GM19025 (cell line): ENCODE results near the gene SMTNL2.
"Not testable (repeated sequence)": the region's sequence is repeated elsewhere in the genome, so short reads cannot be mapped to it uniquely, and the experiment has no call there.

Experiments
- ATAC-seq: cut with Tn5 transposase; IDR thresholded peaks from one replicate; pipeline ENCODE4 v1.9.1; 2021; ENCODE audit warnings: mild to moderate bottlenecking, low read depth, moderate library complexity; ENCODE audit not compliant: unreplicated experiment

Gene SMTNL2

DNA sequence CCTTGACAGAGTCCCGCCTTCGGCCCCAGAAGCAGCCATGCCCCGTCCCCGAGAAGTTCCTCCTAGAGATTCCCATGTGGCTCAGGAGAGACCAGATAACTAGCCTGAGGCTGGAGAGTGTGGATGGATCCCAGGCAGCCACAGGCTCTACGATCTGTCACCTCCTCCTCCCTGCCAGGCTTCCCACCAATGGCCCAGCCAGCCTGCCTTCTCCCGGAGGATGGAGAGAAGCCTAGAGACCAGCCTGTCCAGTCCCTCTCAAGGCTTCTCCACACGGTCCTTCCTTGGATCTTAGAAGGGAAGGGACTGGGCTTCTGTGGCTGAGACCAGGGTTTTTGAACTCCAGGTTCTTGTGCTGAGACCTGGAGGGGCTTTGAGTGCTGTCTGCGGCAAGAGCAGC is 1.6 kb upstream of the SMTNL2 start:
- ATAC-seq = no peak

DNA sequence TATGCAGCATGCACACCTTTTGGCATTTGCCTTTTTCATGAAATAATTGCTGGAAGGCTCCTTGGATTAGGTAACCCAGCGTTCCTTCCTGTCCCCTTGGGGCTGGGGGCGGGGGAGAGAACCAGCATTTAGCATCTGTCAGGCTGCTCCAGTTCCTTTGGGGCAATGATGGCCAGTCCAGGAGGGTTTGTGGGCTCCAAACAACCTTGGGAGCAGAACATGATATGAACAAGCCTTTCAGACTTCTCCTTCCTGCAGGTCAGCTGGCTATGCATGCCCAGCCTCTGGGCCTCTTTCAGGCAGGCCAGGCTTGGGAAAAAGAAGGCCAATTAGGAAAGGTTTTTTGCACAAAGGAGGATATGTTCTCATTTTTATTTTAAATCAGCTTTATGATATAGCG is 1.1 kb upstream of the SMTNL2 start:
- ATAC-seq = no peak

DNA sequence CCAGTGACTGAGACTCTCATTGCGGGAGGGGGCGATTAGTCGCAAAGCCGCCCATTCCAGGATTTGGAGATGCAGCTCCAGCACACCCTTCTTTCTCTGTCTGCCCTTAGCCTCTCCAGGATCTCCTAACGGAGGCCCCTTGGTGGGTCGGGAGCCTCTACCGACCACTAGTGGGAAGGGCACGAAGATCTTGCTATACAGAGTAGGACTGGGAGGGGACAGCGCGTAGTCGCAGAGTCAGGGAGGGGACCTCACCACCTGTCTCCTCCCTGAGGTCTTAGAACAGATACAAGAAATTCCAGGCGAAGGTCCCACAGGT is 588 bp upstream of the SMTNL2 start:
- ATAC-seq = no peak

DNA sequence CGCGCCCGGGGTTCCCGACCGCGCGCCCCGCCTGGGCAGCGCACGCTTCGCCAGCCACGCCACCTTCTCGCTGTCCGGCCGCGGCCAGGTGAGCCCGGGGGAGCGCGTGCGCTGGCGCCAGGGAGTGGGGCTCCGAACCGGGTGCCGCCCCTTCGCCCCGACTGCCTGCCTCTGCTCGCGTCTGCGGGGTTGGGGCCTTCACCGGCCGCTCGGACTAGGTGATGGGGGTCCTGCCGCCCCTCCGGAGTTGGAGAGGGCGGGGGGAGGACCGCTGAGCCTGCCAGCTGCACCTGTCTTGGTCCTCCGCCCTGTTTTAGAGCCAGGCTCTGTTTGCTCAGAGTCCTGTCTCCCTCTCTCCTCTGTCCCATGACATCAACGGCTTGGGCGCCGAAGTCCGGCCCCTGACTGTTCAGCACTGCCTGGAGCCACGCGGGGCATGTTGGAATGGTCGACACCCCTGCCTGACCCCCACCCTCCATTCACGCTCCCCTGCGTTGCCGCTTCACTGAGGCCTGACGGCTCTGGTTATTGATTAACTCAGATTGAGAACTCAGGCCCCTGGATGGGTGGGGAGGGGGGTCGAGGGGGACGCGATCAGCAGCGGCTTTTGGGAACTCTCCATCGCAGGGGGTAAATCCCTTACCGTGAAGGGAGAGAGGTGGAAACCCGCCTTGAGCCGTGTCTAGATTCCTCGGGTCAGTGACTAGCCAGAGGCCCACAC is 748 bp downstream of the SMTNL2 start:
- ATAC-seq = no peak

DNA sequence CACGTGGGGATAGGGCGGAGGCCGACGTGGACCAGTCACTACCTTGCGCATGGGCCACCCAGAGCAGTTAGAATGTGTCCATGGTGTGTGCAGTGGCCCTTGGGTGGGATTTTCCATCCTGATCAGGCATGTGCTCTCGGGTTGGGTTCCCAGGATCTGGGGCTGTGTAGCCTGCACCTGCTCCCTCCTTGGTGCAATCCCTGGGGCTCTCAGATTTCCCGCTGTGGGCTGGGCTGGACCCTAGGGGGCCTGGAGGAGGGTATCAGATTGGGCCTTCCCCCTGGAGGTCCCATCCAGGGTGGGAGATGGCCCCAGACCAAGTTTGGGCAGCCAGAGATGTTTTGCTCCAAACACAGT is 1.3 kb downstream of the SMTNL2 start:
- no peak for ATAC-seq

DNA sequence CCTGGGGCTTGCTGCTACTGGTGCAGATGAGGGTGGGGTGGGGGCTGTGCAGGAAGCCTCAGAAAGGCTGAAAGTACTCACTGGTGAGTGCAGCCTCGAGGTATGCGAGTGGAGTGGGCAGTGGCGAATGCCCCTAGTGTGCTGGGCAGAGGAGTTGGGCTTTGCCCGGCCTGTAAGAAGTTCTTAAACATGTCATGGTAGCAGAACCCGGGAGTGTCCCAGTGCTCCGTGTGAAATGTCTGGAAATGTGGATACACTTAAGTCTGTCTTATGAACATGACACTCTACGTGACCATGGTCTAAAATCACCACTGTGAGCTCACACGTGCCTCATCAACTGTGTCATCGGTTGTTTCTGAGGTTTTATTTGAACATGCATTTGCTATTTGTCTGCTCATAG is 1.7 kb downstream of the SMTNL2 start:
- ATAC-seq = no peak

DNA sequence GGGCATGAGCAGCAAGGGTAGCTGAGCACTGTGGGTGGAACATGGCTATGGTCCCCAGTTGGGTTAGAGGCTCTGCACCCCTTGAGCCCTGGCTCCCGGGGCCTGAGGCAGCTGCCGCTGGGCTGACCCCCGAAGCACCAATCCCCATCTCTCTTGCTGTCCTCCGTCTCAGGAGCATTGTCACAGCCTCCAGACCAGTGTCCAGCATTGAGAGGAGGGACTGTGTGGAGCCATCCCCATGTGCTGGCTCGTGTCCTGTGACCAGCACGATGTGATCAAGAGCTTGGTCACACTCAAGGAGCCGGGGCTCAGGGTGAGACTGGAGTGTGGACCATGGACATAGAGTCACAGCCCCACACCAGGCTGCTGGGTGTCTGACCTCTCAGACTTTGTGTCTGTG is 2.9 kb downstream of the SMTNL2 start:
- ATAC-seq = no peak

DNA sequence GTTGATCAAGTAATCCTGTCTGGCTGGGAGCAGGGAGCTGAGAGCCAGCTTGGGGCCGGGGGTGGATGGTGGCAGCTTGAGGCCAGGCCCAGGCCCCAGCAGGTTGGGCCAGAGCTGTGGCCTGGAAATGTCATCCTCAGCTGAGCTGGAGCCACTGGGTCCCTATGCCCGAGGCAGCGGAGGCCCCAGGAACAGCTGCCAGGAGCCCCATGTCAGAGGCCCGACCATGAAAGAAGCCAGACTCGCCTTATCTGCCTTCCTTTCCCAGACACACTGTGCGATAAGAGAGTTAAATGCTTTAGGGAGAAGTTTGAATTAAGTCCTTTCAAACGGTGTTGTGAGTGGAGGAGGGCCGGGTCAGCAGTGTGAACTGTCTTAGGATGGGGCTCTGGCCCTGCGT is 3.5 kb downstream of the SMTNL2 start:
- ATAC-seq = no peak

DNA sequence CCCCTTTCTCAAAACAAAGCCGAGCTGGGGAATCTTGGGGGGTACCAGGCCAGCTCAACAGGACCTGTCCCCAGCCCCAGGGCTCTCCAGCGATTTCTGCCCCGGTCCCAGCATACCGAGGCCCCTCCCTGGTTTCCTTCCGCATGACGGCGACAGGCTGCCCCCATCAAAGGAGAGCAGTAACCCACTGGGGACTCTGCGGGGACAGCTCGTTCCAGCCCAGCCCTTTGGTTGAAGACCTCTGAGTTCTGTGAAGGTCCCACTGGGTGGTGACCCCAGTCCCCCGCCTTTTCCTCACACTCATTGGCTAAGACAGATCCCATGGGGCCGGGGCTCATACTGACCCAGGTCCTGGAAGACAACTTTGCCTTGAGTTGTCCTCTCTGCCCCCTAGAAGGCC is 4.1 kb downstream of the SMTNL2 start:
- ATAC-seq = no peak

DNA sequence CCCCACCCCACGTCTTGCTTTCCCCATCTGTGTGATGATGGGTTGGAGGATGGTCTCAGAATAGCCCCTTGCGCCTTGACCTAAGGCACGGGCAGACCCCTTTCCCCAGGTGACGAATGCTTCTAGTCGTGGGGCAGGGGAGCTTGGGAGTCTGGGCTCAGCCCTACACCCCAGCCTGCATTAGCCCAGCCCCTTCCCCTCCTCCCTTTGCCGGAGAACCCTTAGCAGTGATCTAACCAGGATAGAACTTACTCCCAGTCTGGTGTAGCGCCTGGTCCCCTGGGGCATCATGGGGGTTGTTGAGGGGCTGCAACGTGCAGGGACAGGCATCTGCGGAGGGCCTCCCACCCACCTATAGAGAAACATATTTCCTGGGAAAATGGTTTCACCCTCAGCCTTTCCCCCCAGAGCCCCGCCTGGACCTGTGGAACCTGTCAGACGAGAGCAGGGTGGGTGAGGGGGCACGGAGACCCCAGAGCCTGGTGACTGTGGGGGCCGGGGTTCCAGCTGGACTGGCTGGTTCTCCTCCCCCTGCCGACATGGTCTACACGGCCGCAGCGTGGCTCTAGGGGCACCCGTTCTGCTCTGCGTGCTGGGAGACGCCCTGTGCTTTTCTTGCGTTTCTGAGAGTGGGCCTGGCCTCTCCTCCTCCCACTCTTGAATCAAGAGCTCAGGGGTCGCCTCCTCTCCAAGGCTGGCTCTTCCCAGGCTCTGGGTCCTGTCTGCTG is 4.7 kb downstream of the SMTNL2 start:
- ATAC-seq = no peak

DNA sequence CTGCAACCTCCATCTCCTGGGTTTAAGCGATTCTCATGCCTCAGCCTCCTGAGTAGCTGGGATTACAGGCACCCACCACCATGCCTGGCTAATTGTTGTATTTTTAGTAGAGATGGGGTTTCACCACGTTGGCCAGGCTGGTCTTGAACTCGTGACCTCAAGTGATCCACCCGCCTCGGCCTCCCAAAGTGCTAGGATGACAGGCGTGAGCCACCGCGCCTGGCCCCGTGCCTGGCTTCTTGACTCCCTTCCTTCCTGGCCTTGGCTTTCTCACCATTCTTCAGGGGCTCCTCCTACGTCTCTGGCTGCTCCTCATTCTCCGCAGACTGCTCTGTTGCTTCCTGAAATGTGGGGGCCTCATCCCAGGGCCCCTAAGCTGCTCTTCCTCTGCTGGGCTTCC is 5.7 kb downstream of the SMTNL2 start:
- not testable (repeated sequence) for ATAC-seq

DNA sequence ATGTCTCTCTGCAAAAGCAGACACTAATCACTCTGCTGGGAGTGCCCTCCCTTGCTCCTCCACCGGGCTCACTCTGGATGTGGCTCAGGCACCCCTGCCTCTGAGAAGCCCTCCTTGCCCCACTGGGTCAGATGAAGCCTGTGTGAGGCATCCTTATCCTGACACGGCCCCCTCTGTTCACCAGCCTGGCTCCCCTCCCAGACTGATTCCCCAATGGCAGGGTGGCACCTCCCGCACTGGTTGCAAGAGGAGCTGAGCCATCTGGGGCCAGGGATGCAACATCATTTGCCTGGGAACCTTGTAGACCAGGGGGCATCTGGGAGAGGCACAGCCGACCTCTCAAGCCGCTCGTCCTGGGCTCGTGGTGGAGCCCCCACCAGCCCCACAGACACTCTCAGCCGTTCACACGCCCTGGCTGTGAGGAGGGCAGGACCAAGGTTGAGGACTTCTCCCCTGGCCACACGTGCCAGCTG is 6.7 kb downstream of the SMTNL2 start:
- no peak for ATAC-seq

DNA sequence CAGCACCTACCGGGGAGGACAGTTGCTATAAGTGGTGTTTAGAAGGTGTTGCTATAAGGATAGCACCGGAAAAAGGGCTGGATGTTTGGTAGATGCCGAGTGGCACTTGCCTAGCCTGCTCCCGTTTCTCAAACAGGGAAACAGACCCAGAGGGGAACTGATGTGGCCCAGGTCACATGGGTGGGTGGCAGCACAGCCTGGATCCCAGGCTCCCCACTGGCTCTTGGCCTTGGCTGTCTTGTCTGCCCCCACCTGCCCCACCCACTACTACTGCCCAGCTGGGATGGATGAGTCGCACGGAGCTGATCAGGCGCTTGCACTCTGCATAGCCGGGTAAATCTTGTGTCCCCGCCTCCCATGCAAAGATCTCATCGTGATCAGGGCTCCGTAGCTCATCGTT is 7.2 kb downstream of the SMTNL2 start:
- ATAC-seq = no peak

DNA sequence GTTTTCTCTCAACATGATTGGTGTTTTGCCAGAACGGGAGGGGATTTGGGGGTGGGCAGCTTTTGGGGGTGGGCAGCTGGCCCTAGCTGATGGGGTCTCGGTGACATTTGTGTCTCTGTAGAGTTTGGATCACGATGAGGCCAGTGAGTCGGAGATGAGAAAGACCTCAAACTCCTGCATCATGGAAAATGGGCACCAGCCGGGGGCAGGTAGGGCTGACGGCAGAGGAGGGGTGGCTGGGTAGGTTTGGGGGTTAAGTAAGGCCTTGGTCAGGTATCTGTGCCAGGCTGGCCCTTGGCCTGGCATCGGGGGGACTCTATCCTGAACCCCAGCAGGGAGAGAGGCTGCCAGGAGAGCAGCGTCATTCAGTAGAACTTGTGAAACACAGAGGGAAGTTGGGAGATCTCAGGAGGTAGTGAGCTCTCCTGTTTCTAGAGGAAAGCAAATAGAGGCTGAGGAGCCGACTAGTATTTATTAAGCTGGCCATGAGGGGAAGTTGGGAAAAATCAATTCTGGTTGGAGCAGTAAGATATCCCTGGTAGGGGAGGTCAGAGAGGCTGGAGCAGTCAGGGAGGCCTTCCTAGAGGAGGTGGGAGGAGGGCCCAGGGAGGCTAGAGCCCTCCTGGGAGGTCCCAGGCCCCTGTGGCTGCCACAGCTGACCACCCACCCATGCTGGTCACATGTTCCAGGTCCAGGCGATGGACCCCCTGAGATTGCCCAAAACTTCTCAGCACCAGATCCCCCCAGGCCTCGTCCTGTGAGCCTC is 8.1 kb downstream of the SMTNL2 start:
- no peak for ATAC-seq

DNA sequence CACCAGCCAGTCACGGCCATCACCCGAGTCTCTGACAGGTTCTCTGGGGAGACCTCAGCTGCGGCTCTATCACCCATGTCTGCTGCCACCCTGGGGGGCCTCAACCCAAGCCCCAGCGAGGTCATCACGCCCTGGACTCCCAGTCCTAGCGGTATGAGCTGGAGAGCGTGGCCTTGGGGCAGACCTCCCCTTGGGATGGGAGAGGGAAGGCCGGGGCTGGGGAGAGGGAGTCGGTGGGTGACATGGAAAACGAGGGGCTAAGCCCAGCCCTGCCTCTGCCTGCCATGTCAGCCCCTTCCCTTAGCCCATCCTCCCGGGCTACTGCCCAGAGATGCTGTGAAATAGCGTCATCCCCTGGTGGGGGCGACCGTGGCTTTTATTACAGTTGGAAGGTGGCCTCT is 8.7 kb downstream of the SMTNL2 start:
- no peak for ATAC-seq

DNA sequence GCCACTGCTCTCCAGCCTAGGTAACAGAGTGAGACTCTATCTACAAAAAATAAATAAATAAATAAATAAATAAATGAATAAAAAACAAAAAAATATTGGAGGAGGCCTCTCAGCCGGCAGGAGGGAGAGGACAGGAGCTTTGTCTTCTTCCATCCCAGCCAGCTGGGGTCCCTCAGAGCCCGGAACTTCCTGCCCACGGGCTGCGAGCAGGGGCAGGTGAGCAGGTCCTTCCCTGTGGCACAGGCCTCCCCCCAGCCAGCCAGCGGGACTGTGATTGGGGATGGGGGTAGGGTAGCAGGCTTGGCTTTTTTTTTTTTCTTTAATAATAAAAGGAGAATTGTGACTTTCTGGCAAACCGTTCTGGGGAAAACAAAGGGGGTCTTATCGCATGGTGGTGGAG is 10.1 kb downstream of the SMTNL2 start:
- ATAC-seq = no peak

DNA sequence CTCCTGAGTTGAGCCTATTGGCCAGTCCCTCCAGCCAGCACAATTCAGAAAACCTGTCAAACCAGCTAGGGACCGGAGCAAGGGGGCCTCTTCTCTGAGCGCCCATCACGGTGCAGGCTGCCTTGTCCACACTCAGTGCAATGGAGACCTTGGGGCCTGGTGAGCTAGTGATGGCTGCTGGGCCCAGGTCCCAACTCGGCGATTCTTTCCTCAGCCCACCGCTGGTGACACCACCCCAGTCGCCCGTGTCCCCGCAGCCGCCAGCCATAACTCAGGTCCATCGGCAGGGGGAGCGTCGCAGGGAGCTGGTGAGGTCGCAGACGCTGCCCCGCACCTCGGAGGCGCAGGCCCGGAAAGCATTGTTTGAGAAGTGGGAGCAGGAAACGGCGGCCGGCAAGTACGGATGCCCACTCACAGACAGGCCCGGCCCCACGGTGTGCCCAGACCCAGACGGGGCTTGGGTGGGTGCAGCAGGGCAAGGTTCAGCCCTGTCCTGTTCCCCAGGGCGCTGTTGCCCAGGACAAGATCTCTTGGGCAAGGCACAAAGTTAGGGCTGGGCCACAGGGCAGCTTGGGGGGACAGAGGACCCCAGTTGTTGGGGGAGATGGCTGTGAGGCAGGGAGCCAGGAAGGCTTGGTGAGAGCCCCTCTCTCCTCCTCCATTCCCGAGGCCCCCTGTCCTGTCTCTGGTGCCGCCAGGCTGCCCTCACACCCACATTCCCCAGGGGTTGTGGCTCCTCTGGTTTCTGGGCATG is 10.8 kb downstream of the SMTNL2 start:
- ATAC-seq = no peak

DNA sequence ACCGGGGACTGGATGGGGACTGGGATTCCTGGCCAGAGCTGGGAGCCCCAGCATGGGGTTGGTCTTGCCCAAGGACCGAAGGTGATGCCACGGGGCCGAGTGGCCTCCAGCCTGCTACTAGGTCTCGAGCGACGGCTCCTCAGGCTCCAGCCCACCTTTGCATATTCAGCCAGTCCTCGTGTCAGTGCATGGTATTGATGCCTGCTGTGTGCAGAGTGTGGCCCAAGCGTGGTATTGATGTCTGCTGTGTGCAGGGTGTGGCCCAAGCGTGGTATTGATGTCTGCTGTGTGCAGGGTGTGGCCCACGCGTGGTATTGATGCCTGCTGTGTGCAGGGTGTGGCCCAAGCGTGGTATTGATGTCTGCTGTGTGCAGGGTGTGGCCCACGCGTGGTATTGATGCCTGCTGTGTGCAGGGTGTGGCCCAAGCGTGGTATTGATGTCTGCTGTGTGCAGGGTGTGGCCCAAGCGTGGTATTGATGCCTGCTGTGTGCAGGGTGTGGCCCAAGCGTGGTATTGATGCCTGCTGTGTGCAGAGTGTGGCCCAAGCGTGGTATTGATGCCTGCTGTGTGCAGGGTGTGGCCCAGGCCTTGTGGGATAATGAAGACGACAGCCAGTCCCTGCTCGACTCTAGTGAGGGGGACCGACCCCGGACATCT is 11.5 kb downstream of the SMTNL2 start:
- ATAC-seq = not testable (repeated sequence)

DNA sequence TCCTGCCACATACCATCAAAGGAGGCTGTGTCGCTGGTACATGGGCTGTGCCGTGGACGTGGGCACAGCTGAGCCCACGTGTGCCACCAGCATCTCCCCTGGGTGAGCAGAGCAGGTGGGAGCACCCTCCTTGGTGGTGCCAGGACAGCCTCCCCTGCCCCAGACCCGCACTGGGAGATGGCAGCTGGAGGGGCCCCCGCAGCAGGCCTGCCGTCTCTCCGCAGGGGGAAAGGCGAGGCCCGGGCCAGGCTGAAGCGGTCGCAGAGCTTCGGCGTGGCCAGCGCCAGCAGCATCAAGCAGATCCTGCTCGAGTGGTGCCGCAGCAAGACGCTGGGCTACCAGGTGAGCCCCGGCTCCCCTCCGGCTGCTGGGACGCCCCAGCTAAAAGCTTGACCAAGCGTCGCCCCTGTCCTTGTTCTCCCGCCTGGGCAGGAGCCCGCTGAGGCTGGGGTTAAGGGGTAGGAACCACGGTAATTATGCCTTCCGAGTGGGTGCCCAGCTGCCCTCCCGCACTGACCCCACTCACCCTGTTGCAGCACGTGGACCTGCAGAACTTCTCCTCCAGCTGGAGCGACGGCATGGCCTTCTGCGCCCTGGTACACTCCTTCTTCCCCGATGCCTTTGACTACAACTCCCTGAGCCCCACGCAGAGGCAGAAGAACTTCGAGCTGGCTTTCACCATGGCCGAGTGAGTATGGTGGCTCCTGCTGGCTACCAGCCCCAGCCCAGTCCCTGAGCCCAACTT is 12.5 kb downstream of the SMTNL2 start:
- ATAC-seq = no peak

DNA sequence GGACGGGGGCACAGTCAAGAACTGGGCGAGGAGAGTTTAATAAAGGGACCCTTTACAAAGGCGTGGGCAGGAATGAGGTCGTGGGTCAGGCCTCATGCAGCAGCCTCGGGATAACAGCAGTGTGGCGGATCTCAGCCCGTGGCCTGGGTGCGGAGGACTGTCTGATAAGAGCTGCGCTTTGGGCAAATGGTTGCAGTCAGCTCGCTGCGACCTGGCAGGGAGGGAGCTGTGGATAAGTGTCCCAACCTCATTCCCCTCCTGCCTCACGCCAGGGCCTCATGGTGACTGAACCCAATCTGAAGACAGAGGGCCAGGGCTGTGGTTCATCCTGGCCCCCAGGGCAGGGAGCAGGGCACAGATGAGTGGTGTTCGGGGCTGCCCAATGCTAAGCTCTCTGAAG is 13.6 kb downstream of the SMTNL2 start:
- ATAC-seq = no peak
